ENCODE data around the gene ID2. TPM values are rescaled to one million over a fixed set of nuclear protein-coding genes. Genes with fewer than 3 reads are reported as not detected.
A peak's percentile ranks its signal among the peaks of the same experiment; 100 is the strongest.

The ID2 gene
- total and polyA plus RNA-seq, 2 of the 13 experiments (the other 11 are each of a cell fraction or from before 2014, with no cell fraction given): 214 to 719 TPM

- TF ChIP-seq ZNF512 (CRISPR knock-in tag; IDR thresholded peaks at IDR 0.05) (0 out of 2 replicates have a peak, but pooled peaks have one; percentile 34), SMC3 (IDR thresholded peaks at IDR 0.05; ENCODE audit: low read length) (no peak), DNMT1 (CRISPR knock-in tag; IDR thresholded peaks at IDR 0.05) (no peak), ZNF354B (CRISPR knock-in tag; IDR thresholded peaks at IDR 0.05) (no peak), FOSL1 (CRISPR knock-in tag; IDR thresholded peaks at IDR 0.05; ENCODE audit: borderline replicate concordance) (no peak), ZNF530 (CRISPR knock-in tag; IDR thresholded peaks at IDR 0.05; ENCODE audit: low read depth) (no peak), ZBED4 (CRISPR knock-in tag; IDR thresholded peaks at IDR 0.05; ENCODE audit: borderline replicate concordance) (no peak), ZNF75D (CRISPR knock-in tag; IDR thresholded peaks at IDR 0.05; ENCODE audit: borderline replicate concordance) (no peak), HMGXB3 (CRISPR knock-in tag; IDR thresholded peaks at IDR 0.05; ENCODE audit: borderline replicate concordance) (no peak), HNF4G (IDR thresholded peaks at IDR 0.05; ENCODE audit: borderline replicate concordance, low read depth, low read length) (no peak), HNF4G (CRISPR knock-in tag; IDR thresholded peaks at IDR 0.05; ENCODE audit: borderline replicate concordance, low read depth) (0 out of 2 replicates have a peak, but pooled peaks have one; percentile 18), PITX1 (CRISPR knock-in tag; IDR thresholded peaks at IDR 0.05) (no peak), KLF11 (CRISPR knock-in tag; IDR thresholded peaks at IDR 0.05) (no peak), HOXA7 (CRISPR knock-in tag; IDR thresholded peaks at IDR 0.05) (no peak), ZBTB7A (CRISPR knock-in tag; IDR thresholded peaks at IDR 0.05) (no peak), GPBP1L1 (CRISPR knock-in tag; IDR thresholded peaks at IDR 0.05) (no peak), ZFP62 (CRISPR knock-in tag; IDR thresholded peaks at IDR 0.05) (no peak), NRL (CRISPR knock-in tag; IDR thresholded peaks at IDR 0.05; ENCODE audit: borderline replicate concordance) (peak; percentile 61), ZNF83 (CRISPR knock-in tag; IDR thresholded peaks at IDR 0.05; ENCODE audit: borderline replicate concordance) (0 out of 2 replicates have a peak, but pooled peaks have one; percentile 6)
Measured at GRCh38 chr2:8634466-8635172, 47.2 kb upstream of the ID2 start (continued).

All from HepG2 (cell line).